ENCODE measurements around the gene UCK2. TPM values are rescaled to one million over a fixed set of nuclear protein-coding genes. Genes with fewer than 3 reads are reported as not detected.

Gene UCK2
- total RNA-seq, 2 experiments from 2014 or later = 69.4 to 81.5 TPM

- Mint-ChIP-seq H3K27me3 (no peaks in the 10 kb centered on the region), H3K4me3 (no peak overlapping the region), H3K9me3 (ENCODE audit: low read depth) (no peaks in the 10 kb centered on the region), H3K4me1 (peaks cover 7% of the 10 kb centered on the region), H3K27ac (no peak overlapping the region), H3K36me3 (ENCODE audit: low read depth) (peaks cover 12% of the 10 kb centered on the region)
- no peak for ATAC-seq
- ChIA-PET CTCF (interaction anchor here (0.6 kb wide), 1 partner anchor 9 kb away, joined by 3 read pairs; no protein-coding TSS in a partner anchor), POLR2A (no interaction called here)
- intact Hi-C loops (cut with DNase I, micrococcal nuclease) = no loop called here
- no peak for DNase-seq
Observed at GRCh38 chr1:165834881-165835280, 7.5 kb downstream of the UCK2 start.

- no peak for ATAC-seq
- no peak overlapping the region for H3K27ac Mint-ChIP-seq
- H3K4me3 Mint-ChIP-seq = no peak overlapping the region
- intact Hi-C loops (cut with DNase I, micrococcal nuclease) = no loop called here
- H3K27me3 Mint-ChIP-seq = no peaks in the 10 kb centered on the region
- ChIA-PET POLR2A (no interaction called here), CTCF (interaction anchor here (0.6 to 0.8 kb wide), 2 partner anchors 19 to 474 kb away, joined by 3 read pairs; no protein-coding TSS in a partner anchor)
- H3K9me3 Mint-ChIP-seq (ENCODE audit: low read depth) = no peaks in the 10 kb centered on the region
- no peak for DNase-seq
- peaks cover 16% of the 10 kb centered on the region for H3K4me1 Mint-ChIP-seq
- H3K36me3 Mint-ChIP-seq (ENCODE audit: low read depth) = peaks cover 4% of the 10 kb centered on the region
Observed at GRCh38 chr1:165836664-165837482, 9.5 kb downstream of the UCK2 start.

GRCh38 chr1:165837838-165838364 lies 10.5 kb downstream of the UCK2 start:
- Mint-ChIP-seq H3K4me3 (no peak overlapping the region), H3K36me3 (ENCODE audit: low read depth) (no peaks in the 10 kb centered on the region), H3K9me3 (ENCODE audit: low read depth) (no peaks in the 10 kb centered on the region), H3K4me1 (peaks cover 26% of the 10 kb centered on the region), H3K27ac (no peak overlapping the region), H3K27me3 (no peaks in the 10 kb centered on the region)
- ATAC-seq (no peak), DNase-seq (no peak)
- intact Hi-C loops (cut with DNase I, micrococcal nuclease) = no loop called here
- ChIA-PET POLR2A (no interaction called here), CTCF (no interaction called here)

GRCh38 chr1:165840423-165840822 lies 13.0 kb downstream of the UCK2 start:
- Mint-ChIP-seq H3K4me1 (peaks cover 30% of the 10 kb centered on the region), H3K4me3 (no peak overlapping the region), H3K27me3 (no peaks in the 10 kb centered on the region), H3K36me3 (ENCODE audit: low read depth) (no peaks in the 10 kb centered on the region), H3K9me3 (ENCODE audit: low read depth) (no peaks in the 10 kb centered on the region), H3K27ac (no peak overlapping the region)
- no peak for DNase-seq
- intact Hi-C loops (cut with DNase I, micrococcal nuclease) = no loop called here
- POLR2A ChIA-PET = no interaction called here
- ATAC-seq = no peak
- CTCF ChIA-PET = no interaction called here

GRCh38 chr1:165841582-165842017 lies 14.2 kb downstream of the UCK2 start:
- DNase-seq = peak; percentile 19
- H3K4me1 Mint-ChIP-seq = peaks cover 30% of the 10 kb centered on the region
- no peaks in the 10 kb centered on the region for H3K27me3 Mint-ChIP-seq
- ChIA-PET CTCF (interaction anchor here (1.0 to 1.1 kb wide), 2 partner anchors 11 to 14 kb away, joined by 3 read pairs; partner anchors contain the start of gene UCK2), POLR2A (no interaction called here)
- peak; percentile 72 for ATAC-seq
- H3K27ac Mint-ChIP-seq = no peak overlapping the region
- H3K36me3 Mint-ChIP-seq (ENCODE audit: low read depth) = no peaks in the 10 kb centered on the region
- intact Hi-C loops (cut with DNase I, micrococcal nuclease) = no loop called here
- no peaks in the 10 kb centered on the region for H3K9me3 Mint-ChIP-seq (ENCODE audit: low read depth)
- no peak overlapping the region for H3K4me3 Mint-ChIP-seq

GRCh38 chr1:165842023-165842670 lies 14.7 kb downstream of the UCK2 start:
- Mint-ChIP-seq H3K4me1 (peaks cover 30% of the 10 kb centered on the region), H3K27ac (no peak overlapping the region)
- POLR2A ChIA-PET = no interaction called here

GRCh38 chr1:165842671-165843129 lies 15.3 kb downstream of the UCK2 start:
- Mint-ChIP-seq H3K27ac (no peak overlapping the region), H3K36me3 (ENCODE audit: low read depth) (peaks cover 2% of the 10 kb centered on the region), H3K4me3 (no peak overlapping the region), H3K4me1 (peaks cover 30% of the 10 kb centered on the region), H3K27me3 (no peaks in the 10 kb centered on the region), H3K9me3 (ENCODE audit: low read depth) (no peaks in the 10 kb centered on the region)
- DNase-seq (peak; percentile 28), ATAC-seq (peak; percentile 75)
- ChIA-PET CTCF (no interaction called here), POLR2A (no interaction called here)
- intact Hi-C loops (cut with DNase I, micrococcal nuclease) = no loop called here

More at GRCh38 chr1:165842023-165842670, 14.7 kb downstream of the UCK2 start:
- CTCF ChIA-PET = interaction anchor here (1.0 to 1.1 kb wide), 2 partner anchors 11 to 15 kb away, joined by 3 read pairs; partner anchors contain the start of gene UCK2
- intact Hi-C loops (cut with DNase I, micrococcal nuclease) = no loop called here
- Mint-ChIP-seq H3K27me3 (no peaks in the 10 kb centered on the region), H3K36me3 (ENCODE audit: low read depth) (no peaks in the 10 kb centered on the region), H3K9me3 (ENCODE audit: low read depth) (no peaks in the 10 kb centered on the region), H3K4me3 (no peak overlapping the region)
- no peak for ATAC-seq
- DNase-seq = no peak

GRCh38 chr1:165843304-165843703 lies 15.9 kb downstream of the UCK2 start:
- ATAC-seq (no peak), DNase-seq (no peak)
- H3K27me3 Mint-ChIP-seq = no peaks in the 10 kb centered on the region
- H3K4me3 Mint-ChIP-seq = no peak overlapping the region
- H3K36me3 Mint-ChIP-seq (ENCODE audit: low read depth) = peaks cover 6% of the 10 kb centered on the region
- H3K4me1 Mint-ChIP-seq = peaks cover 30% of the 10 kb centered on the region
- H3K27ac Mint-ChIP-seq = no peak overlapping the region
- intact Hi-C loops (cut with DNase I, micrococcal nuclease) = no loop called here
- POLR2A ChIA-PET = no interaction called here
- no peaks in the 10 kb centered on the region for H3K9me3 Mint-ChIP-seq (ENCODE audit: low read depth)
- CTCF ChIA-PET = no interaction called here

GRCh38 chr1:165844114-165844798 lies 16.8 kb downstream of the UCK2 start:
- no peak for DNase-seq
- Mint-ChIP-seq H3K27me3 (no peaks in the 10 kb centered on the region), H3K9me3 (ENCODE audit: low read depth) (no peaks in the 10 kb centered on the region), H3K36me3 (ENCODE audit: low read depth) (peaks cover 6% of the 10 kb centered on the region), H3K4me1 (peaks cover 33% of the 10 kb centered on the region), H3K4me3 (no peak overlapping the region), H3K27ac (no peak overlapping the region)
- intact Hi-C loops (cut with DNase I, micrococcal nuclease) = no loop called here
- CTCF ChIA-PET = interaction anchor here (0.9 kb wide), 1 partner anchor 14 kb away, joined by 3 read pairs; no protein-coding TSS in a partner anchor
- POLR2A ChIA-PET = no interaction called here
- no peak for ATAC-seq

GRCh38 chr1:165844933-165845332 lies 17.5 kb downstream of the UCK2 start:
- ATAC-seq = no peak
- Mint-ChIP-seq H3K27me3 (no peaks in the 10 kb centered on the region), H3K27ac (no peak overlapping the region), H3K9me3 (ENCODE audit: low read depth) (no peaks in the 10 kb centered on the region), H3K4me1 (peaks cover 36% of the 10 kb centered on the region), H3K4me3 (no peak overlapping the region), H3K36me3 (ENCODE audit: low read depth) (peaks cover 6% of the 10 kb centered on the region)
- ChIA-PET POLR2A (interaction anchor here (0.6 kb wide), 1 partner anchor 26 kb away, joined by 10 read pairs; no protein-coding TSS in a partner anchor), CTCF (interaction anchor here (0.7 to 0.8 kb wide), 2 partner anchors 16 to 24 kb away, joined by 3 read pairs; no protein-coding TSS in a partner anchor)
- DNase-seq = no peak
- intact Hi-C loops (cut with DNase I, micrococcal nuclease) = no loop called here

GRCh38 chr1:165845569-165845968 lies 18.2 kb downstream of the UCK2 start:
- Mint-ChIP-seq H3K4me3 (no peak overlapping the region), H3K4me1 (peaks cover 34% of the 10 kb centered on the region), H3K36me3 (ENCODE audit: low read depth) (peaks cover 6% of the 10 kb centered on the region), H3K27ac (no peak overlapping the region), H3K27me3 (no peaks in the 10 kb centered on the region), H3K9me3 (ENCODE audit: low read depth) (no peaks in the 10 kb centered on the region)
- ChIA-PET POLR2A (no interaction called here), CTCF (interaction anchor here (0.7 to 0.8 kb wide), 3 partner anchors 15 to 23 kb away, joined by 3 read pairs; no protein-coding TSS in a partner anchor)
- ATAC-seq (no peak), DNase-seq (no peak)
- intact Hi-C loops (cut with DNase I, micrococcal nuclease) = no loop called here

All from activated CD4-positive, alpha-beta T cell treated with anti-CD3 and anti-CD28 coated beads for 36 hours (primary cell).